PC-3 (cell line): ENCODE measurements around the gene VTI1A. TPM values are rescaled to one million over a fixed set of nuclear protein-coding genes. Genes with fewer than 3 reads are reported as not detected.
"Not testable (repeated sequence)": the region's sequence is repeated elsewhere in the genome, so short reads cannot be mapped to it uniquely, and the experiment has no call there.

Experiments
- ATAC-seq: fragments of 200-7000 bp; cut with Tn5 transposase; 2 replicates; pipeline ENCODE4 v1.9.1; 2020; ENCODE audit warnings: mild to moderate bottlenecking, moderate library complexity
- BruUV-seq: library from RNA; stranded (reverse); fragments of 400-500 nt; replicated peaks from 2 replicates; lab custom pipeline; 2021; lab: Mats Ljungman, UMichigan
- CTCF ChIA-PET: fragments of 300-600 bp; sonication (Branson Sonifier 250); formaldehyde crosslinking; loops from one replicate; lab custom pipeline; 2022; ENCODE audit warnings: antibody characterized with exemption; lab: Charles Lee
- POLR2A ChIA-PET: fragments of 300-600 bp; sonication (Branson Sonifier 250); formaldehyde crosslinking; loops from one replicate; lab custom pipeline; 2022; ENCODE audit warnings: antibody characterized with exemption; ENCODE audit not compliant: unreplicated experiment; lab: Charles Lee
- DNase-seq: peaks from one replicate; pipeline ENCODE4 v3.0.0-alpha.2; 2015
- H2AFZ ChIP-seq: fragments of 300-600 bp; sonication (generic); 2 replicates; pipeline ENCODE4 v1.6.0; 2016; ENCODE audit warnings: antibody characterized with exemption, low read length
- H3F3A ChIP-seq: fragments of 300-600 bp; sonication (generic); one replicate; pipeline ENCODE4 v1.6.0; 2017; ENCODE audit warnings: antibody characterized with exemption, low read length, control low read depth, mild to moderate bottlenecking; ENCODE audit not compliant: unreplicated experiment
- H3K27ac ChIP-seq: fragments of 300-600 bp; sonication (generic); 2 replicates; pipeline ENCODE4 v1.5.1; 2016; ENCODE audit warnings: mild to moderate bottlenecking, low read length
- H3K27me3 ChIP-seq: fragments of 300-600 bp; sonication (generic); 2 replicates; pipeline ENCODE4 v1.6.1; 2016; ENCODE audit warnings: low read length, mixed read lengths
- H3K36me3 ChIP-seq: fragments of 300-600 bp; sonication (generic); 2 replicates; pipeline ENCODE4 v1.6.1; 2016; ENCODE audit warnings: low read depth, mixed run types, low read length, mixed read lengths
- H3K4me1 ChIP-seq: fragments of 300-600 bp; sonication (generic); 2 replicates; pipeline ENCODE4 v1.5.1; 2016; ENCODE audit warnings: low read length; ENCODE audit not compliant: insufficient read depth
- H3K4me2 ChIP-seq: fragments of 300-600 bp; sonication (generic); 2 replicates; pipeline ENCODE4 v1.6.0; 2016; ENCODE audit warnings: low read length
- H3K4me3 ChIP-seq: fragments of 300-600 bp; sonication (generic); 2 replicates; pipeline ENCODE4 v1.5.1; 2016; ENCODE audit warnings: mild to moderate bottlenecking, low read length, mixed read lengths
- H3K79me2 ChIP-seq: fragments of 300-600 bp; sonication (generic); 2 replicates; pipeline ENCODE4 v1.6.1; 2017; ENCODE audit warnings: low read length, mixed read lengths
- H3K9ac ChIP-seq: fragments of 300-600 bp; sonication (generic); 2 replicates; pipeline ENCODE4 v1.6.0; 2016; ENCODE audit warnings: mild to moderate bottlenecking, low read length
- H3K9me2 ChIP-seq: fragments of 300-600 bp; sonication (generic); replicated peaks from 2 replicates; pipeline ENCODE4 v1.6.1; 2016; ENCODE audit warnings: mixed run types, low read length, mixed read lengths
- H3K9me3 ChIP-seq: fragments of 300-600 bp; sonication (generic); 2 replicates; pipeline ENCODE4 v1.6.1; 2016; ENCODE audit warnings: low read length, mixed read lengths
- H4K20me1 ChIP-seq: fragments of 300-600 bp; sonication (generic); 2 replicates; pipeline ENCODE4 v1.6.1; 2016; ENCODE audit warnings: low read length, mixed read lengths
- EZH2 ChIP-seq: fragments of 300-600 bp; sonication (generic); IDR thresholded peaks from one replicate; pipeline ENCODE4 v1.6.1; 2017; ENCODE audit warnings: antibody characterized with exemption, mild to moderate bottlenecking, low read length; ENCODE audit not compliant: unreplicated experiment
- EZH2phosphoT487 ChIP-seq: fragments of 300-600 bp; sonication (generic); IDR thresholded peaks from 2 replicates; pipeline ENCODE4 v1.6.1; 2018; ENCODE audit warnings: mild to moderate bottlenecking, antibody characterized with exemption, low read length, borderline replicate concordance
- intact Hi-C: fragments of 100-400 bp; cut with micrococcal nuclease; formaldehyde crosslinking; loops from 2 replicates; pipeline ENCODE4 v1.9.0; 2023
- total RNA-seq: library from RNA; depleted of rRNA; stranded (reverse); fragments of >200 nt; gene quantifications from 2 replicates; pipeline ENCODE4 v1.2.3, GENCODE V29; 2014
- TF ChIP-seq, protein P1 (sequence below): fragments of 300-600 bp; sonication (generic); conservative IDR thresholded peaks from 2 replicates; pipeline ENCODE4 v1.5.1; 2017; ENCODE audit warnings: antibody characterized with exemption, low read depth, mild to moderate bottlenecking, low read length

VTI1A gene
- total RNA-seq, 1 experiment from 2014 or later: 18.1 TPM

DNA sequence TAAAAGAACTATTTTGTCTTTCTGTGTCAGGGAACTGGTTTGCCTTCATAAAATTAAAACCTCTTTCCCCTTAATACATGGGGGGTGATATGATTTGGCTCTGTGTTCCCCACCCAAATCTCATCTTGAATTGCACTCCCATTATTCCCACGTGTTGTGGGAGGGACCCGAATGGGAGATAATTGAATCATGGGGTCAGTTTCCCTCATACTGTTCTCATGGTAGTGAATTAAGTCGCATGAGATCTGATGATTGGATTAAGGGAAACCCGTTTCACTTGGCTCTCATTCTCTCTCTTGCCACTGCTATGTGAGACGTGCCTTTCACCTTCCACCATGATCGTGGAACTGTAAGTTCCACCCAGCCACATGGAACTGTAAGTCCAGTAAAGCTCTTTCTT lies 142.1 kb downstream of the VTI1A start:
- TF ChIP-seq, protein P1, sequence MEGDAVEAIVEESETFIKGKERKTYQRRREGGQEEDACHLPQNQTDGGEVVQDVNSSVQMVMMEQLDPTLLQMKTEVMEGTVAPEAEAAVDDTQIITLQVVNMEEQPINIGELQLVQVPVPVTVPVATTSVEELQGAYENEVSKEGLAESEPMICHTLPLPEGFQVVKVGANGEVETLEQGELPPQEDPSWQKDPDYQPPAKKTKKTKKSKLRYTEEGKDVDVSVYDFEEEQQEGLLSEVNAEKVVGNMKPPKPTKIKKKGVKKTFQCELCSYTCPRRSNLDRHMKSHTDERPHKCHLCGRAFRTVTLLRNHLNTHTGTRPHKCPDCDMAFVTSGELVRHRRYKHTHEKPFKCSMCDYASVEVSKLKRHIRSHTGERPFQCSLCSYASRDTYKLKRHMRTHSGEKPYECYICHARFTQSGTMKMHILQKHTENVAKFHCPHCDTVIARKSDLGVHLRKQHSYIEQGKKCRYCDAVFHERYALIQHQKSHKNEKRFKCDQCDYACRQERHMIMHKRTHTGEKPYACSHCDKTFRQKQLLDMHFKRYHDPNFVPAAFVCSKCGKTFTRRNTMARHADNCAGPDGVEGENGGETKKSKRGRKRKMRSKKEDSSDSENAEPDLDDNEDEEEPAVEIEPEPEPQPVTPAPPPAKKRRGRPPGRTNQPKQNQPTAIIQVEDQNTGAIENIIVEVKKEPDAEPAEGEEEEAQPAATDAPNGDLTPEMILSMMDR: no peak
- TF ChIP-seq EZH2phosphoT487: no peak
- TF ChIP-seq EZH2: no peak
- Histone ChIP-seq H3K4me2 (no peak overlapping the region), H3K36me3 (no peaks in the 10 kb centered on the region), H3K27me3 (no peaks in the 10 kb centered on the region), H2AFZ (no peak overlapping the region), H3F3A (no peaks in the 10 kb centered on the region), H3K4me3 (no peak overlapping the region), H3K9me2 (no peaks in the 10 kb centered on the region), H3K9ac (no peak overlapping the region), H3K9me3 (no peaks in the 10 kb centered on the region), H3K4me1 (peaks cover 31% of the 10 kb centered on the region), H3K27ac (no peak overlapping the region), H4K20me1 (no peaks in the 10 kb centered on the region), H3K79me2 (no peaks in the 10 kb centered on the region)
- DNase-seq (no peak), ATAC-seq (no peak)
- intact Hi-C loops: loop anchor here (5.0 kb wide), 1 partner anchor 68 kb away; no protein-coding TSS in a partner anchor
- CTCF ChIA-PET: no interaction called here
- BruUV-seq: no TSS peak
- POLR2A ChIA-PET: no interaction called here

DNA sequence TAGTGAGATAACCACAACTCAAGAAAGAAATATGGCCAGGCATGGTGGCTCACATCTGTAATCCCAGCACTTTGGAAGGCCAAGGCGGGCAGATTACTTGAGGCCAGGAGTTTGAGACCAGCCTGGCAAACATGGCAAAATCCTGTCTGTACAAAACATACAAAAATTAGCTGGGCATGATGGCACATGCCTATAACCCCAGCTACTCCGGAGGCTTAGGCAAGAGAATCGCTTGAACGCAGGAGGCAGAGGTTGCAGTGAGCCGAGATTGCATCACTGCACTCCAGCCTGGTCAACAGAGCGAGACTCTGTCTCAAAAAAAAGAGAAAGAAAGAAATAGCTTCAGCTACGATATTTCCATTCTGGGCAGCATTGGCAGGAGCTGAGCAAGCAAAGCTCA lies 143.8 kb downstream of the VTI1A start:
- H3K9me3 ChIP-seq, H3F3A ChIP-seq, intact Hi-C loops, H3K4me2 ChIP-seq, H3K27me3 ChIP-seq, DNase-seq, ATAC-seq, H3K9ac ChIP-seq, H3K9me2 ChIP-seq, POLR2A ChIA-PET, CTCF ChIA-PET, H2AFZ ChIP-seq, H3K27ac ChIP-seq, H4K20me1 ChIP-seq, H3K4me3 ChIP-seq, H3K79me2 ChIP-seq, H3K36me3 ChIP-seq, BruUV-seq: not testable (repeated sequence)
- peaks cover 14% of the 10 kb centered on the region for H3K4me1 ChIP-seq

DNA sequence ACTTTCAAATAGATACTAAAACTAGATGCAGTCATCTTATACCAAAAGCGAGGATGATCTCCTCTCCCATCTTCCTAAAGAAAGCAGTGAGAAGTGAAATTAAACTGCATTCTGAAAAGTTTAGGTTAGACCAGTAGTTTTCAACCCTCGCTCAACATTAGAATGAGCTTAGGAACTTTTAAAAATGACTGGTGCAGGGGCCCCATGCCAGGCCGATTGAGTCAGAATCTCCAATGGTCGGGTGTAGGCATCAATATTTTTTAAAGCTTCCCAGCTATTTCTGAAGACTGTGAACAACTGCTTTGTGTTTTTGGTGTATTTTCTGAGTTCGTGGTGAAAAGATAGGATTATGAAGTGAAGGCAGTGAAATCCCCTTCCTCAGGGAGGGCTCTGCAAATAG lies 146.0 kb downstream of the VTI1A start:
- Histone ChIP-seq H4K20me1 (no peaks in the 10 kb centered on the region), H3K36me3 (no peaks in the 10 kb centered on the region), H3K4me1 (no peaks in the 10 kb centered on the region), H2AFZ (no peak overlapping the region), H3K9me3 (no peaks in the 10 kb centered on the region), H3K27ac (no peak overlapping the region), H3K4me2 (no peak overlapping the region), H3F3A (no peaks in the 10 kb centered on the region), H3K9me2 (no peaks in the 10 kb centered on the region), H3K27me3 (no peaks in the 10 kb centered on the region), H3K79me2 (no peaks in the 10 kb centered on the region), H3K4me3 (no peak overlapping the region), H3K9ac (no peak overlapping the region)
- ChIA-PET POLR2A (no interaction called here), CTCF (no interaction called here)
- ATAC-seq (no peak), DNase-seq (no peak)
- TF ChIP-seq, protein P1: no peak
- TF ChIP-seq EZH2: no peak
- no peak for TF ChIP-seq EZH2phosphoT487
- no TSS peak for BruUV-seq
- intact Hi-C loops: no loop called here
